Measurements from ENCODE around the gene GRK5.

DNA sequence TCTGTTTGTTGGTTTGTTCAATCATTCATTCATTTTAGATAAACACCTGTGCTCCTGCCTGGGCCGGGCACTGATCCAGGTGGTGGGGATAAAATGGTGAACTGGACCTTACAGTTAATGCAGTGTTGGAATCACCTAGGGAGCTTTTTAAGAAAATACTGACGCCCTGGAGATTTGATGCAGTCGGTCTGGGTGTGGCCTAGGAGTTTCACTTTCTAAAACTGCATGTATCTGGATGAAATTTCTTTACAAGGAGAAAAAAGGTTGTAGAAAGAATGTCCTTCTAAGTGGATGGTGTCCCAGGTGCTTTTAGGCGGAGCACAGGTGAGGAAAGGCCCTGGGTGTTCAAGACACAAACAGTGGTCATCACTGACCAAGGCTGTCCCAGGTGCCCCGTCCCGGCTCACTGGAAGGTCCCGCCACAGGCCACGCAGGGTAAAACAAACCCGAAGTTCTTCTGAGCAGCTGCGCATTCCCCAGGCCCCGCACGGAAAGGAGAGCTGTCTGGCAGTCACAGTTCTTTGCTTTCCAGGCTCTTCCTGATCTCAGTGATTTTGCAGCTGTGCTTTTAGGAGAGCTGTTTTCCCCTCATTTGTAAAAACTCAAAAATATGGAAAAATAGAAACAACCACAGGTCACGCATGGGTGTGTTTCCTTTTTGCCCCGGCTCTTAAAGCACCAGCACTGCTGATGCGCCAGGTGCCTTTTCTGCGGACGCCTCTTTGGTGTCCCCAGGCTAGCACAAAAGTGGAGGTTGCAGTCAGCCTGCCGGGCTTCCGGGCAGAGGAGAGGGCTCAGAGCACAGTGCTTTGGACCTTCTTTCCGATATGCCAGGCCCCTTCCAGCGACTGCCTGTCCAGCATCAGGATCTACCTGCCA is 161.9 kb downstream of the GRK5 start:
- TF ChIP-seq, protein P1, sequence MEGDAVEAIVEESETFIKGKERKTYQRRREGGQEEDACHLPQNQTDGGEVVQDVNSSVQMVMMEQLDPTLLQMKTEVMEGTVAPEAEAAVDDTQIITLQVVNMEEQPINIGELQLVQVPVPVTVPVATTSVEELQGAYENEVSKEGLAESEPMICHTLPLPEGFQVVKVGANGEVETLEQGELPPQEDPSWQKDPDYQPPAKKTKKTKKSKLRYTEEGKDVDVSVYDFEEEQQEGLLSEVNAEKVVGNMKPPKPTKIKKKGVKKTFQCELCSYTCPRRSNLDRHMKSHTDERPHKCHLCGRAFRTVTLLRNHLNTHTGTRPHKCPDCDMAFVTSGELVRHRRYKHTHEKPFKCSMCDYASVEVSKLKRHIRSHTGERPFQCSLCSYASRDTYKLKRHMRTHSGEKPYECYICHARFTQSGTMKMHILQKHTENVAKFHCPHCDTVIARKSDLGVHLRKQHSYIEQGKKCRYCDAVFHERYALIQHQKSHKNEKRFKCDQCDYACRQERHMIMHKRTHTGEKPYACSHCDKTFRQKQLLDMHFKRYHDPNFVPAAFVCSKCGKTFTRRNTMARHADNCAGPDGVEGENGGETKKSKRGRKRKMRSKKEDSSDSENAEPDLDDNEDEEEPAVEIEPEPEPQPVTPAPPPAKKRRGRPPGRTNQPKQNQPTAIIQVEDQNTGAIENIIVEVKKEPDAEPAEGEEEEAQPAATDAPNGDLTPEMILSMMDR (IDR thresholded peaks at IDR 0.05; ENCODE audit: low read depth, low read length, poor library complexity, severe bottlenecking), result no peak
- TF ChIP-seq EZH2phosphoT487 (IDR thresholded peaks at IDR 0.05; ENCODE audit: borderline replicate concordance, low read length), result no peak
